Astrocyte (in vitro differentiated cells and primary cell): ENCODE results near the gene FAM83E. TPM values are rescaled to one million over a fixed set of nuclear protein-coding genes. Genes with fewer than 3 reads are reported as not detected.

Experiments
- DNase-seq: peaks from one replicate; pipeline ENCODE4 v3.0.0-alpha.2; 2010; ENCODE audit warnings: low read depth
- FAIRE-seq: peaks from 2 replicates; lab custom pipeline; 2011; peaks lifted over from hg19 to GRCh38; lab: Jason Lieb, UNC
- H2AFZ ChIP-seq: 2 replicates; pipeline ENCODE4 v1.6.0; 2012; ENCODE audit warnings: low read depth, low read length, inconsistent platforms
- H3K27ac ChIP-seq: 2 replicates; pipeline ENCODE4 v1.5.1; 2011; ENCODE audit warnings: low read depth, low read length, inconsistent platforms
- H3K27me3 ChIP-seq: 2 replicates; pipeline ENCODE4 v1.6.0; 2011; ENCODE audit warnings: low read length, inconsistent platforms; ENCODE audit not compliant: insufficient read depth
- H3K36me3 ChIP-seq: 2 replicates; pipeline ENCODE4 v1.5.1; 2011; ENCODE audit warnings: low read length, inconsistent platforms; ENCODE audit not compliant: insufficient read depth
- H3K4me1 ChIP-seq: 2 replicates; pipeline ENCODE4 v1.5.1; 2011; ENCODE audit warnings: low read length, inconsistent platforms; ENCODE audit not compliant: insufficient read depth
- H3K4me2 ChIP-seq: 2 replicates; pipeline ENCODE4 v1.6.0; 2012; ENCODE audit warnings: low read length, inconsistent platforms
- H3K4me3 ChIP-seq: 2 replicates; pipeline ENCODE4 v1.5.1; 2011; ENCODE audit warnings: low read depth, mild to moderate bottlenecking, low read length, inconsistent platforms; ENCODE audit not compliant: insufficient read depth
- H3K79me2 ChIP-seq: 2 replicates; pipeline ENCODE4 v1.6.0; 2012; ENCODE audit warnings: mild to moderate bottlenecking, low read length, inconsistent platforms; ENCODE audit not compliant: insufficient read depth
- H3K9ac ChIP-seq: 2 replicates; pipeline ENCODE4 v1.6.0; 2012; ENCODE audit warnings: mild to moderate bottlenecking, low read length, inconsistent platforms
- H3K9me3 ChIP-seq: 2 replicates; pipeline ENCODE4 v1.5.1; 2012; ENCODE audit warnings: low read depth, mild to moderate bottlenecking, low read length, inconsistent platforms; ENCODE audit not compliant: insufficient read depth
- H4K20me1 ChIP-seq: 2 replicates; pipeline ENCODE4 v1.6.0; 2012; ENCODE audit warnings: low read length, inconsistent platforms; ENCODE audit not compliant: insufficient read depth
- H3K27ac Mint-ChIP-seq: one replicate; pipeline ENCODE4 v1.8.0; 2021; ENCODE audit warnings: mild to moderate bottlenecking, mixed read lengths; ENCODE audit not compliant: unreplicated experiment
- H3K27me3 Mint-ChIP-seq: one replicate; pipeline ENCODE4 v1.8.0; 2021; ENCODE audit warnings: low read depth, mixed read lengths; ENCODE audit not compliant: unreplicated experiment
- H3K36me3 Mint-ChIP-seq: one replicate; pipeline ENCODE4 v1.8.0; 2021; ENCODE audit warnings: low read depth, mixed read lengths; ENCODE audit not compliant: unreplicated experiment
- H3K4me1 Mint-ChIP-seq: one replicate; pipeline ENCODE4 v1.8.0; 2021; ENCODE audit warnings: low read depth, mixed read lengths; ENCODE audit not compliant: unreplicated experiment
- H3K4me3 Mint-ChIP-seq: one replicate; pipeline ENCODE4 v1.8.0; 2021; ENCODE audit warnings: mild to moderate bottlenecking, moderate library complexity, mixed read lengths; ENCODE audit not compliant: unreplicated experiment
- H3K9me3 Mint-ChIP-seq: one replicate; pipeline ENCODE4 v1.8.0; 2021; ENCODE audit warnings: mild to moderate bottlenecking, mixed read lengths; ENCODE audit not compliant: unreplicated experiment
- CTCF ChIP-seq: IDR thresholded peaks from 2 replicates; pipeline ENCODE4 v1.5.1; 2011; ENCODE audit warnings: low read depth, mild to moderate bottlenecking, inconsistent platforms, low read length, moderate library complexity; ENCODE audit not compliant: insufficient read depth
- EZH2 ChIP-seq: IDR thresholded peaks from 2 replicates; pipeline ENCODE4 v1.6.1; 2012; ENCODE audit warnings: mild to moderate bottlenecking, low read length, inconsistent platforms; ENCODE audit not compliant: insufficient read depth
- total RNA-seq: library from RNA; stranded (reverse); gene quantifications from 2 replicates; pipeline ENCODE4 v1.2.1, GENCODE V29; 2021

FAM83E gene
- total RNA-seq, 1 donor from 2014 or later: 1.7 TPM

GRCh38 chr19:48661711-48662090 is 46.8 kb upstream of the FAM83E start:
- H3K9ac ChIP-seq: no peak overlapping the region
- no peaks in the 10 kb centered on the region for H3K9me3 ChIP-seq
- H3K4me1 ChIP-seq: peaks cover 8% of the 10 kb centered on the region
- no peaks in the 10 kb centered on the region for H3K27me3 ChIP-seq
- H3K27me3 Mint-ChIP-seq: peaks cover 3% of the 10 kb centered on the region
- no peak overlapping the region for H3K27ac Mint-ChIP-seq
- no peak overlapping the region for H2AFZ ChIP-seq
- no peak overlapping the region for H3K27ac ChIP-seq
- no peak overlapping the region for H3K4me3 Mint-ChIP-seq
- no peak for FAIRE-seq
- no peak for DNase-seq
- H3K9me3 Mint-ChIP-seq: no peaks in the 10 kb centered on the region
- no peak overlapping the region for H3K4me3 ChIP-seq
- H3K36me3 ChIP-seq: no peaks in the 10 kb centered on the region
- peaks cover 2% of the 10 kb centered on the region for H3K36me3 Mint-ChIP-seq
- H4K20me1 ChIP-seq: no peaks in the 10 kb centered on the region
- no peak for TF ChIP-seq EZH2
- no peak for TF ChIP-seq CTCF
- no peaks in the 10 kb centered on the region for H3K79me2 ChIP-seq
- no peak overlapping the region for H3K4me2 ChIP-seq
- H3K4me1 Mint-ChIP-seq: peaks cover 4% of the 10 kb centered on the region

GRCh38 chr19:48660852-48661710 is 46.2 kb upstream of the FAM83E start:
- Histone ChIP-seq H2AFZ (peak overlapping the region; percentile 36), H3K27ac (no peak overlapping the region), H3K4me1 (peaks cover 11% of the 10 kb centered on the region), H3K79me2 (no peaks in the 10 kb centered on the region), H3K36me3 (no peaks in the 10 kb centered on the region), H3K9me3 (no peaks in the 10 kb centered on the region), H3K4me3 (no peak overlapping the region), H4K20me1 (no peaks in the 10 kb centered on the region), H3K9ac (no peak overlapping the region), H3K4me2 (peak overlapping the region; percentile 39), H3K27me3 (no peaks in the 10 kb centered on the region)
- peak; percentile 81 for DNase-seq
- Mint-ChIP-seq H3K4me1 (peaks cover 6% of the 10 kb centered on the region), H3K27ac (no peak overlapping the region), H3K27me3 (peaks cover 3% of the 10 kb centered on the region), H3K36me3 (peaks cover 2% of the 10 kb centered on the region), H3K4me3 (no peak overlapping the region), H3K9me3 (no peaks in the 10 kb centered on the region)
- FAIRE-seq: peak; percentile 70
- TF ChIP-seq CTCF (no peak), EZH2 (no peak)

- H3K27me3 ChIP-seq: no peaks in the 10 kb centered on the region
- Mint-ChIP-seq H3K27me3 (peaks cover 3% of the 10 kb centered on the region), H3K27ac (no peak overlapping the region), H3K36me3 (peaks cover 2% of the 10 kb centered on the region), H3K9me3 (no peaks in the 10 kb centered on the region), H3K4me3 (no peak overlapping the region), H3K4me1 (peaks cover 6% of the 10 kb centered on the region)
- no peaks in the 10 kb centered on the region for H3K79me2 ChIP-seq
- no peak overlapping the region for H3K4me2 ChIP-seq
- FAIRE-seq (no peak), DNase-seq (no peak)
- no peaks in the 10 kb centered on the region for H4K20me1 ChIP-seq
- no peak overlapping the region for H2AFZ ChIP-seq
- no peak overlapping the region for H3K27ac ChIP-seq
- H3K4me3 ChIP-seq: no peak overlapping the region
- H3K4me1 ChIP-seq: peaks cover 11% of the 10 kb centered on the region
- H3K36me3 ChIP-seq: no peaks in the 10 kb centered on the region
- no peak overlapping the region for H3K9ac ChIP-seq
- TF ChIP-seq EZH2: no peak
- TF ChIP-seq CTCF: no peak
- H3K9me3 ChIP-seq: no peaks in the 10 kb centered on the region
Observed at GRCh38 chr19:48659768-48660167, 44.9 kb upstream of the FAM83E start.
